NT2/D1 (cell line): ENCODE measurements around the gene CACNB2.

ENCODE experiments used
- SUZ12 ChIP-seq: IDR thresholded peaks from 2 replicates; pipeline ENCODE4 v1.6.1; 2011; ENCODE audit not compliant: insufficient read length, insufficient read depth; ENCODE audit errors: extremely low read depth
- ZNF274 ChIP-seq: IDR thresholded peaks from 2 replicates; pipeline ENCODE4 v1.6.1; 2011; ENCODE audit warnings: mild to moderate bottlenecking, low read depth, low read length

GRCh38 chr10:18527687-18528086, 387.5 kb downstream of the CACNB2 start:
- no peak for TF ChIP-seq SUZ12
- TF ChIP-seq ZNF274 = no peak
